GM12878 (cell line): Measurements from ENCODE around the gene ACAP2. TPM values are rescaled to one million over a fixed set of nuclear protein-coding genes. Genes with fewer than 3 reads are reported as not detected.

Source experiments
- ATAC-seq: fragments of 200-7000 bp; cut with Tn5 transposase; 3 replicates; pipeline ENCODE4 v1.9.1; 2020; ENCODE audit warnings: mild to moderate bottlenecking, moderate library complexity
- BruUV-seq: library from RNA; stranded (reverse); fragments of 400-500 nt; replicated peaks from 2 replicates; lab custom pipeline; 2021; lab: Mats Ljungman, UMichigan
- CTCF ChIA-PET: fragments of 300-600 bp; sonication (Branson Sonifier 250); formaldehyde crosslinking; extraction: SDS; loops from one replicate; lab custom pipeline; 2021; ENCODE audit warnings: inconsistent platforms; lab: Yijun Ruan, JAX
- POLR2A ChIA-PET: fragments of 350-600 bp; formaldehyde crosslinking; extraction: SDS; loops from one replicate; lab custom pipeline; 2021; ENCODE audit warnings: inconsistent platforms; lab: Charles Lee
- RAD21 ChIA-PET: fragments of 300-600 bp; sonication (Branson Sonifier 250); formaldehyde crosslinking; loops from one replicate; lab custom pipeline; 2023; ENCODE audit warnings: antibody characterized with exemption; ENCODE audit not compliant: unreplicated experiment; lab: Charles Lee
- SMC1A ChIA-PET: fragments of 300-600 bp; sonication (Branson Sonifier 250); formaldehyde crosslinking; loops from one replicate; lab custom pipeline; 2023; ENCODE audit not compliant: unreplicated experiment, uncharacterized antibody; lab: Charles Lee
- DNase-seq: peaks from one replicate; pipeline ENCODE4 v3.0.0-alpha.2; 2011; ENCODE audit warnings: low read depth, low spot score
- FAIRE-seq: peaks from 3 replicates; lab custom pipeline; 2011; peaks lifted over from hg19 to GRCh38; lab: Jason Lieb, UNC
- H2AFZ ChIP-seq: 2 replicates; pipeline ENCODE4 v1.6.0; 2011; ENCODE audit warnings: low read depth, low read length, control low read depth; ENCODE audit not compliant: control insufficient read depth
- H3K27ac ChIP-seq: 2 replicates; pipeline ENCODE4 v1.5.1; 2011; ENCODE audit warnings: control low read depth; ENCODE audit not compliant: control insufficient read depth, insufficient read depth
- H3K27me3 ChIP-seq, 2 experiments: replicated peaks in 1 of 2; 2 replicates each; pipeline versions ENCODE4 v1.6.0 to v1.6.1; 2011; ENCODE audit warnings: low read length in 1 of 2; ENCODE audit not compliant: control insufficient read depth in 2 of 2, insufficient read depth in 2 of 2
- H3K36me3 ChIP-seq, 2 experiments: 2 replicates each; pipeline ENCODE4 v1.5.1; 2011; ENCODE audit warnings: low read length in 1 of 2; ENCODE audit not compliant: control insufficient read depth in 2 of 2, insufficient read depth in 2 of 2
- H3K4me1 ChIP-seq: 2 replicates; pipeline ENCODE4 v1.6.1; 2011; ENCODE audit warnings: mild to moderate bottlenecking, low read length, moderate library complexity, mixed read lengths; ENCODE audit not compliant: control insufficient read depth, insufficient read depth
- H3K4me2 ChIP-seq: 2 replicates; pipeline ENCODE4 v1.6.0; 2011; ENCODE audit warnings: control low read depth; ENCODE audit not compliant: control insufficient read depth, insufficient read depth
- H3K4me3 ChIP-seq: fragments of 200-600 bp; sonication (generic); 2 replicates; pipeline ENCODE4 v1.5.1; 2016
- H3K79me2 ChIP-seq: 2 replicates; pipeline ENCODE4 v1.6.0; 2011; ENCODE audit warnings: low read length; ENCODE audit not compliant: control insufficient read depth, insufficient read depth
- H3K9ac ChIP-seq: 2 replicates; pipeline ENCODE4 v1.8.0; 2011; ENCODE audit warnings: low read length, control low read depth, mixed read lengths; ENCODE audit not compliant: control insufficient read depth, insufficient read depth
- H3K9me3 ChIP-seq: replicated peaks from 3 replicates; pipeline ENCODE4 v1.5.1; 2011; ENCODE audit warnings: mild to moderate bottlenecking, low read length; ENCODE audit not compliant: control insufficient read depth, insufficient read depth
- H4K20me1 ChIP-seq: 2 replicates; pipeline ENCODE4 v1.6.0; 2011; ENCODE audit not compliant: control insufficient read depth, insufficient read depth
- RAD21 ChIP-seq: IDR thresholded peaks from 2 replicates; pipeline ENCODE4 v1.6.1; 2011; ENCODE audit warnings: mild to moderate bottlenecking, low read depth, low read length, moderate library complexity; ENCODE audit not compliant: insufficient read depth
- SMC3 ChIP-seq: IDR thresholded peaks from 2 replicates; pipeline ENCODE4 v1.6.1; 2011; ENCODE audit warnings: low read length, improper control_type of control experiment, borderline replicate concordance
- TCF7 ChIP-seq: IDR thresholded peaks from 2 replicates; pipeline ENCODE4 v1.6.1; 2014; ENCODE audit warnings: antibody characterized with exemption, borderline replicate concordance
- WGBS: methylation state at CpG from one replicate; pipeline ENCODE4 v1.1.6; 2016; ENCODE audit warnings: low lambda C conversion rate; ENCODE audit not compliant: insufficient replicate concordance, insufficient coverage; ENCODE audit errors: missing lambda C conversion rate; 5-methylcytosine and 5-hydroxymethylcytosine counted together
- in situ Hi-C: fragments of 300-500 bp; cut with MboI; formaldehyde crosslinking; loops from 9 replicates; pipeline ENCODE4 v1.14.3; 2018; ENCODE audit warnings: mixed read lengths
- intact Hi-C: fragments of 100-400 bp; cut with micrococcal nuclease; formaldehyde crosslinking; loops from one replicate; pipeline ENCODE4 v1.14.2; 2022; ENCODE audit not compliant: unreplicated experiment
- polyA plus RNA-seq, 11 experiments: library from polyadenylated mRNA; depleted of rRNA in 4 of 11; unstranded in 6 of 11; stranded (reverse) in 5 of 11; fragments of >200 nt; fragmentation: Nextera tagmentation in 4 of 11; fragmentation: Illumina TruSeq in 1 of 11; extraction: Ambion mirVana in 4 of 11; extraction: Trizol in 1 of 11; gene quantifications; 1 replicate in 1 of 11; 2 replicates in 10 of 11; pipeline versions ENCODE4 v1.2.1 to v1.2.3, GENCODE V29; 2011 to 2016; ENCODE audit warnings: inconsistent platforms in 2 of 11, missing spikeins in 2 of 11, low read depth in 1 of 11
- total RNA-seq, 4 experiments: library from RNA; depleted of rRNA in 3 of 4; stranded (reverse); fragments of >200 nt in 3 of 4; fragmentation: Illumina TruSeq in 1 of 4; extraction: Trizol in 1 of 4; gene quantifications; 2 replicates each; pipeline versions ENCODE4 v1.2.1 to v1.2.3, GENCODE V29; 2013 to 2021
- TF ChIP-seq, protein P1 (sequence below), 3 experiments: IDR thresholded peaks in 2 of 3; conservative IDR thresholded peaks in 1 of 3; 2 replicates each; pipeline ENCODE4 v1.5.1; 2011; ENCODE audit warnings: low read depth in 3 of 3, low read length in 3 of 3, mild to moderate bottlenecking in 3 of 3, control low read depth in 2 of 3, moderate library complexity in 2 of 3, inconsistent platforms in 1 of 3, mixed read lengths in 1 of 3; ENCODE audit not compliant: control insufficient read depth in 2 of 3, insufficient read depth in 1 of 3; ENCODE audit errors: extremely low read depth in 1 of 3

The ACAP2 gene
- total and polyA plus RNA-seq, 10 of the 15 experiments (the other 5 are each of a cell fraction or from before 2014, with no cell fraction given) = 7.1 to 53.8 (median 35.7) TPM

DNA sequence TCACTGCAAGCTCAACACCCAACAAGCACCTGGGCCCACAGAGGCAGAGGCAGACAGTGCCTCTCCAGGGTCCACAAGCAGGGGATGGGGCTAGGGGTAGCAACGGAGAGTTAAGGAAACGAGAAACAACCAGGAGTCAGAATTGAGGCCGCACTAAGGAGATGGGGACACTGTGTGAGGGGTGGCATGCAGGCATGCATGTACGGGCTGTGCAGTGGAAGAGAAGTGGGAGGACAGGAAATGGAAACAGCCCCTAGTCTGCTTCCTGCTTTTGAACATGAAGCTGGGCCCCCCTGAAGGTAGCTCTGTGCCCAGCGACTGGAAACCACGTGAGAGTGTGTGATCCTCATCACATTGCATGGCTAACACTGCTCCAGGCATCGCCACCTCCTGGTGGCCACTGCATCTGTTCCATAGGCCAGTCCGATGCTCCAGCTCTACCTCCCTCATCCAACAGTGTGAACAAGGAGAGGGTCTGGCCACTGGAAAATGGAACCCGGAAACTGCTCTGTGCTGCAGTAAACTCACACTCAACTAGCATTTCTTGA, 215.8 kb downstream of the ACAP2 start:
- no peaks in the 10 kb centered on the region for H3K36me3 ChIP-seq
- H3K9me3 ChIP-seq = no peaks in the 10 kb centered on the region
- H3K4me3 ChIP-seq = no peak overlapping the region
- H3K79me2 ChIP-seq = no peaks in the 10 kb centered on the region
- TF ChIP-seq TCF7 (no peak), RAD21 (peak; percentile 27; the same call in 1 of the 2 replicates), SMC3 (peak; percentile 19; the same call in 1 of the 2 replicates)
- TF ChIP-seq, protein P1, sequence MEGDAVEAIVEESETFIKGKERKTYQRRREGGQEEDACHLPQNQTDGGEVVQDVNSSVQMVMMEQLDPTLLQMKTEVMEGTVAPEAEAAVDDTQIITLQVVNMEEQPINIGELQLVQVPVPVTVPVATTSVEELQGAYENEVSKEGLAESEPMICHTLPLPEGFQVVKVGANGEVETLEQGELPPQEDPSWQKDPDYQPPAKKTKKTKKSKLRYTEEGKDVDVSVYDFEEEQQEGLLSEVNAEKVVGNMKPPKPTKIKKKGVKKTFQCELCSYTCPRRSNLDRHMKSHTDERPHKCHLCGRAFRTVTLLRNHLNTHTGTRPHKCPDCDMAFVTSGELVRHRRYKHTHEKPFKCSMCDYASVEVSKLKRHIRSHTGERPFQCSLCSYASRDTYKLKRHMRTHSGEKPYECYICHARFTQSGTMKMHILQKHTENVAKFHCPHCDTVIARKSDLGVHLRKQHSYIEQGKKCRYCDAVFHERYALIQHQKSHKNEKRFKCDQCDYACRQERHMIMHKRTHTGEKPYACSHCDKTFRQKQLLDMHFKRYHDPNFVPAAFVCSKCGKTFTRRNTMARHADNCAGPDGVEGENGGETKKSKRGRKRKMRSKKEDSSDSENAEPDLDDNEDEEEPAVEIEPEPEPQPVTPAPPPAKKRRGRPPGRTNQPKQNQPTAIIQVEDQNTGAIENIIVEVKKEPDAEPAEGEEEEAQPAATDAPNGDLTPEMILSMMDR (IDR thresholded peaks at IDR 0.05 in 2 of 3, conservative IDR thresholded peaks at IDR 0.05 in 1 of 3; ENCODE audit: control insufficient read depth in 2 of 3, extremely low read depth in 1 of 3, insufficient read depth in 1 of 3, low read depth in 3 of 3, low read length in 3 of 3) = peak; percentile 17 to 30 (median 27); a peak in 3 of 6 replicates
- FAIRE-seq = no peak
- ATAC-seq = peak; percentile 55
- no peak for DNase-seq
- no peak overlapping the region for H3K9ac ChIP-seq
- no peaks in the 10 kb centered on the region for H4K20me1 ChIP-seq
- H3K27ac ChIP-seq = no peak overlapping the region
- no peaks in the 10 kb centered on the region for H3K27me3 ChIP-seq
- ChIA-PET CTCF (interaction anchor here (0.7 to 1.3 kb wide), 5 partner anchors 22 to 234 kb away, joined by 3 to 6 read pairs (median 3); no protein-coding TSS in a partner anchor), POLR2A (no interaction called here), SMC1A (interaction anchor here (1.0 to 1.8 kb wide), 2 partner anchors 22 to 97 kb away, joined by 4 to 5 read pairs; no protein-coding TSS in a partner anchor), RAD21 (interaction anchor here (0.7 to 1.6 kb wide), 4 partner anchors 14 to 545 kb away, joined by 3 to 9 read pairs (median 4); no protein-coding TSS in a partner anchor)
- no TSS peak for BruUV-seq
- intact Hi-C loops (no loop called here), in situ Hi-C loops (no loop called here)
- no peak overlapping the region for H3K4me2 ChIP-seq
- WGBS = 67% methylated on average over 9 of the region's 9 CpGs
- no peaks in the 10 kb centered on the region for H3K4me1 ChIP-seq
- H2AFZ ChIP-seq = no peak overlapping the region
